DOHH2 (cell line): ENCODE results near the gene EIPR1.

Experiments used
- H3F3A ChIP-seq: fragments of 200-600 bp; sonication (generic), shearing (Covaris generic); 2 replicates; pipeline ENCODE4 v1.6.0; 2016; ENCODE audit warnings: antibody characterized with exemption, mild to moderate bottlenecking; ENCODE audit not compliant: control insufficient read depth, insufficient read depth
- H3K27ac ChIP-seq: fragments of 200-600 bp; sonication (generic); 2 replicates; pipeline ENCODE4 v1.5.1; 2014; ENCODE audit warnings: low read depth, mild to moderate bottlenecking, low read length, moderate library complexity
- H3K27me3 ChIP-seq: fragments of 200-600 bp; sonication (generic); 2 replicates; pipeline ENCODE4 v1.6.1; 2014; ENCODE audit warnings: mild to moderate bottlenecking, low read length, mixed read lengths; ENCODE audit not compliant: control insufficient read depth
- H3K36me3 ChIP-seq: fragments of 200-600 bp; sonication (generic); 2 replicates; pipeline ENCODE4 v1.6.1; 2014; ENCODE audit warnings: mild to moderate bottlenecking, low read length, moderate library complexity, mixed read lengths; ENCODE audit not compliant: control insufficient read depth
- H3K4me1 ChIP-seq: fragments of 200-600 bp; sonication (generic); 2 replicates; pipeline ENCODE4 v1.6.1; 2014; ENCODE audit warnings: mild to moderate bottlenecking, low read length, mixed read lengths; ENCODE audit not compliant: control insufficient read depth
- H3K4me2 ChIP-seq: fragments of 200-600 bp; sonication (generic); 2 replicates; pipeline ENCODE4 v1.6.0; 2014; ENCODE audit warnings: mild to moderate bottlenecking, low read length, moderate library complexity
- H3K4me3 ChIP-seq: fragments of 200-600 bp; sonication (generic); 2 replicates; pipeline ENCODE4 v1.5.1; 2014; ENCODE audit warnings: mild to moderate bottlenecking, low read length, mixed read lengths
- H3K79me2 ChIP-seq: fragments of 200-600 bp; sonication (generic); 2 replicates; pipeline ENCODE4 v1.6.1; 2014; ENCODE audit warnings: mild to moderate bottlenecking, low read length, mixed read lengths; ENCODE audit not compliant: control insufficient read depth
- H3K9me2 ChIP-seq: fragments of 200-600 bp; sonication (generic); replicated peaks from 2 replicates; pipeline ENCODE4 v1.6.1; 2014; ENCODE audit warnings: mild to moderate bottlenecking, low read length, mixed read lengths; ENCODE audit not compliant: control insufficient read depth
- H3K9me3 ChIP-seq: fragments of 200-600 bp; sonication (generic); 2 replicates; pipeline ENCODE4 v1.6.1; 2014; ENCODE audit warnings: antibody characterized with exemption, low read length, mixed read lengths; ENCODE audit not compliant: control insufficient read depth, insufficient read depth
- H4K20me1 ChIP-seq: fragments of 200-600 bp; sonication (generic); 2 replicates; pipeline ENCODE4 v1.6.0; 2014; ENCODE audit warnings: low read depth, mild to moderate bottlenecking, antibody characterized with exemption, low read length, moderate library complexity; ENCODE audit not compliant: control insufficient read depth, insufficient read depth
- EZH2phosphoT487 ChIP-seq: fragments of 200-600 bp; sonication (generic); IDR thresholded peaks from 2 replicates; pipeline ENCODE4 v1.6.1; 2017; ENCODE audit warnings: borderline replicate concordance, mild to moderate bottlenecking, antibody characterized with exemption, low read length, moderate library complexity, mixed read lengths
- TF ChIP-seq, protein P1 (sequence below): fragments of 200-600 bp; sonication (generic); IDR thresholded peaks from one replicate; pipeline ENCODE4 v1.5.1; 2014; ENCODE audit warnings: antibody characterized with exemption, mild to moderate bottlenecking, low read depth, low read length; ENCODE audit not compliant: poor library complexity, severe bottlenecking

The EIPR1 gene

GRCh38 chr2:3211256-3212060 is 166.2 kb downstream of the EIPR1 start:
- Histone ChIP-seq H3K36me3 (no peaks in the 10 kb centered on the region), H3K79me2 (no peaks in the 10 kb centered on the region), H3K9me3 (no peaks in the 10 kb centered on the region), H3F3A (no peaks in the 10 kb centered on the region), H3K9me2 (no peaks in the 10 kb centered on the region), H3K4me1 (no peaks in the 10 kb centered on the region), H3K4me2 (no peak overlapping the region), H3K4me3 (no peak overlapping the region), H3K27ac (no peak overlapping the region), H3K27me3 (no peaks in the 10 kb centered on the region), H4K20me1 (no peaks in the 10 kb centered on the region)
- no peak for TF ChIP-seq EZH2phosphoT487
- TF ChIP-seq, protein P1, sequence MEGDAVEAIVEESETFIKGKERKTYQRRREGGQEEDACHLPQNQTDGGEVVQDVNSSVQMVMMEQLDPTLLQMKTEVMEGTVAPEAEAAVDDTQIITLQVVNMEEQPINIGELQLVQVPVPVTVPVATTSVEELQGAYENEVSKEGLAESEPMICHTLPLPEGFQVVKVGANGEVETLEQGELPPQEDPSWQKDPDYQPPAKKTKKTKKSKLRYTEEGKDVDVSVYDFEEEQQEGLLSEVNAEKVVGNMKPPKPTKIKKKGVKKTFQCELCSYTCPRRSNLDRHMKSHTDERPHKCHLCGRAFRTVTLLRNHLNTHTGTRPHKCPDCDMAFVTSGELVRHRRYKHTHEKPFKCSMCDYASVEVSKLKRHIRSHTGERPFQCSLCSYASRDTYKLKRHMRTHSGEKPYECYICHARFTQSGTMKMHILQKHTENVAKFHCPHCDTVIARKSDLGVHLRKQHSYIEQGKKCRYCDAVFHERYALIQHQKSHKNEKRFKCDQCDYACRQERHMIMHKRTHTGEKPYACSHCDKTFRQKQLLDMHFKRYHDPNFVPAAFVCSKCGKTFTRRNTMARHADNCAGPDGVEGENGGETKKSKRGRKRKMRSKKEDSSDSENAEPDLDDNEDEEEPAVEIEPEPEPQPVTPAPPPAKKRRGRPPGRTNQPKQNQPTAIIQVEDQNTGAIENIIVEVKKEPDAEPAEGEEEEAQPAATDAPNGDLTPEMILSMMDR = no peak

DNA sequence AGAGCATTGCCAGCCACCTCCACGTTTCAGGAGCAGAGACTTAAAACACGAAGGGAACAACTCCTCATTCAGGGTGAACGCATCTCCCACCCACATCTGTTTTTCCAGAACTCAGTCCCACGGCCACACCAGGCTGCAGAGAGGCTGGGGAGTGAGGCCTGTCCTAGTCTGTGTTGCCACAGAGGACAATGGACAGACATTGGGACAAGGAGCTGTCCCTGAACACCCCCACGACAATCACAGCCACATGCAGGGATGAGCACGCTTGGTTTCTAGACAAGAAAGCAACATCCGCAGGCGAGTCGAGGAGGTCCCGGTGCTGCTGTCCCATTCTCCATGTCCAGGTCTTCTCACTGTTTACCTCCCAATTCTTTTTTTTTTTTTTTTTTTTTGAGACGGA is 167.4 kb downstream of the EIPR1 start:
- H3K9me3 ChIP-seq = no peaks in the 10 kb centered on the region
- H3K27me3 ChIP-seq = no peaks in the 10 kb centered on the region
- TF ChIP-seq, protein P1 = no peak
- no peak for TF ChIP-seq EZH2phosphoT487
- no peaks in the 10 kb centered on the region for H4K20me1 ChIP-seq
- H3K36me3 ChIP-seq = no peaks in the 10 kb centered on the region
- H3K9me2 ChIP-seq = no peaks in the 10 kb centered on the region
- no peaks in the 10 kb centered on the region for H3K79me2 ChIP-seq
- no peak overlapping the region for H3K4me3 ChIP-seq
- no peaks in the 10 kb centered on the region for H3K4me1 ChIP-seq
- H3K27ac ChIP-seq = no peak overlapping the region
- no peak overlapping the region for H3K4me2 ChIP-seq
- no peaks in the 10 kb centered on the region for H3F3A ChIP-seq

DNA sequence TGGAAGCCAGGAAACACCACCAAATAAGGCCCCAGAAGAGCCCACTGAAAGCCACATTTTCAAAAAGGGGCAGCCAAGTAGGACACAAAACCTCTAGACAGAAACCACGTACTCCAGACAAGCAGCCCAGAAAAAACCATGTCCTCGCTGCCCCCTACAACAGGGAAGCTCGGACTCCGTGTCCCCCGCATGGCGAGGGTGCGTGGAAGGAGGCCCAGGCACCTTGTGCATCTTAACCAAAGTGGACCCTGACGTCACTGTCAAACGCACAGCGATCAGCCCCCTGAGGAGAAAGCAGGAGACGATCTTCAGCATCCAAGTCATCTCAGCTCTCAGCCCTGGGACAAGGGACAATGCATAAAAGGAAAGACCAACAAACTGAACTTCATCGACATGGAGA is 168.4 kb downstream of the EIPR1 start:
- no peak overlapping the region for H3K27ac ChIP-seq
- no peak overlapping the region for H3K4me3 ChIP-seq
- no peaks in the 10 kb centered on the region for H3K4me1 ChIP-seq
- H3K27me3 ChIP-seq = no peaks in the 10 kb centered on the region
- H3K9me2 ChIP-seq = no peaks in the 10 kb centered on the region
- no peak for TF ChIP-seq EZH2phosphoT487
- TF ChIP-seq, protein P1 = no peak
- no peak overlapping the region for H3K4me2 ChIP-seq
- no peaks in the 10 kb centered on the region for H3F3A ChIP-seq
- H3K36me3 ChIP-seq = no peaks in the 10 kb centered on the region
- no peaks in the 10 kb centered on the region for H3K9me3 ChIP-seq
- no peaks in the 10 kb centered on the region for H4K20me1 ChIP-seq
- no peaks in the 10 kb centered on the region for H3K79me2 ChIP-seq
